Measurements from ENCODE around the gene RBX1.

DNA sequence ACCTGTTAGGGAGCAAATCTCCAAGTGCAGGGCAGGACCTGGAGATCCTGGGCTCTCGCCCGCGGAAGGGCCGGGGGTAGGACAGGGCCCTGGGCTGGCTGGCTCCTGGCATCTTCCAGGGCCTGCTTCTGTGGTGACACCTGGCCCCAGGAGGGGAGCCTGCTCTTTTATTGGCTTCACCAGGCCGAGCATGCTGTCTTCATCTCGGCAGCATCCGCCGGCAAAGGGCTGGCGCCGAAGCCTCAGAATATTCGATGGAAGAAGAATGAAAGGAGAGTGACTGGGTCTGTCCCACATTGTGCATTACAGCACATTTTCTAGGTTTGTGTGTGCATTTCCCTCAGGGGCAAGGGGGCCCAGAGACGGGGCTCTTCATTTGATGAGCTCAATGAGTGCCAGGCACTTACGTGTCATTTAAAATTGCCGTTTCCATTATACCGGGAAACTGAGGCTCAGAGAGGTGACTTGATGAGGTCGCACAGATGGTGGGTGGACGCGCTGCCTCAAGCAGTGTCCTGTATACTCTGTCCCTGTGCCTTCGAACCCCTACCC is 70.0 kb downstream of the RBX1 start:
- TF ChIP-seq CTCF (IDR thresholded peaks at IDR 0.05; ENCODE audit: borderline replicate concordance, extremely low read depth, low read length, poor library complexity, severe bottlenecking) (no peak), EZH2 (IDR thresholded peaks at IDR 0.05; ENCODE audit: borderline replicate concordance, low read depth, low read length, severe bottlenecking) (no peak)

Measured in DND-41 (cell line).